ENCODE measurements around the gene AMMECR1.
A peak's percentile ranks its signal among the peaks of the same experiment; 100 is the strongest.

The AMMECR1 gene

GRCh38 chrX:110204986-110205385 is 112.9 kb downstream of the AMMECR1 start:
- no peak for DNase-seq

GRCh38 chrX:110201799-110202198 is 116.1 kb downstream of the AMMECR1 start:
- DNase-seq, result no peak

- no peak for DNase-seq
Measured at GRCh38 chrX:110194977-110195376, 122.9 kb downstream of the AMMECR1 start.

DNA sequence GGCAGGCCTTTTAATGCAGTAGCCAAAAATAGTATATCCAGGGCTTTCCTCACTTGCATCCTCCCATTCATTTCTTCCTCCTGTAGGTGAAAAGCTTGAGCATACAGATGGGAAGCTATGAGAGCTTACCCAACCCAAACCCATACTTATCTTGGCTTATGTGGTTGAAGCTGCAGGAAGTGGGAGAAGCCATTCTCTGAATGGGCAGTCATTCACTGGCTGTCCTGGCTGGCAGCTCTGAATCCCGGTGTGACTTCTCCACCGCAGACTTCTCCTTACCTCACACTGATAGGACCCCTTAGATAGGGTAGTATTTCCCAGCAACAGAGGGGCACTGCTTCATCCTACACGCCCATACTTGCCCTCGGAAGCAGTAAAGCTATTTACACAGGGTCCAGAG is 125.4 kb downstream of the AMMECR1 start:
- DNase-seq, result no peak

- DNase-seq, result no peak
Measured at GRCh38 chrX:110188701-110189558, 129.0 kb downstream of the AMMECR1 start.

- no peak for DNase-seq
Measured at GRCh38 chrX:110183314-110183713, 134.6 kb downstream of the AMMECR1 start.

DNA sequence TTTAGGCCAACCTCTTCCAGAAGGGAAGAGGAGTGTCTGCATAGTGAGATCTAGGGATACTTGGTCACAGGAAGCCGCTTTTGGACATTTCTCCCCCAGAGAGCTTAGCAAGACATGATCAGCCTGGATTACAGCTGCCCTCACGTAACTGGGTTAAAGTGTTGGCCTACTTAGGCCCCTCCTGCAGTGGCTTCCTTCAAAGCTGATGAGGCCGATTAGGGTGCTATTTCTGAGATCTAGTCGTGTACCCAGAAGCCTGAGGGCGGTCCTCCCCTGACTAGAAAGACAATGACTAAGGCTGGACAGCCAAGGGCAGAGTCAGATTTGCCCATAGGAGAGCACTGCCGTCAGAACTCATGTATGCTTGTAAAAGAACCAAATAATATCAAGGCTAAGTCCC is 135.0 kb downstream of the AMMECR1 start:
- DNase-seq, result no peak

- no peak for DNase-seq
Measured at GRCh38 chrX:110182362-110182761, 135.5 kb downstream of the AMMECR1 start.

DNA sequence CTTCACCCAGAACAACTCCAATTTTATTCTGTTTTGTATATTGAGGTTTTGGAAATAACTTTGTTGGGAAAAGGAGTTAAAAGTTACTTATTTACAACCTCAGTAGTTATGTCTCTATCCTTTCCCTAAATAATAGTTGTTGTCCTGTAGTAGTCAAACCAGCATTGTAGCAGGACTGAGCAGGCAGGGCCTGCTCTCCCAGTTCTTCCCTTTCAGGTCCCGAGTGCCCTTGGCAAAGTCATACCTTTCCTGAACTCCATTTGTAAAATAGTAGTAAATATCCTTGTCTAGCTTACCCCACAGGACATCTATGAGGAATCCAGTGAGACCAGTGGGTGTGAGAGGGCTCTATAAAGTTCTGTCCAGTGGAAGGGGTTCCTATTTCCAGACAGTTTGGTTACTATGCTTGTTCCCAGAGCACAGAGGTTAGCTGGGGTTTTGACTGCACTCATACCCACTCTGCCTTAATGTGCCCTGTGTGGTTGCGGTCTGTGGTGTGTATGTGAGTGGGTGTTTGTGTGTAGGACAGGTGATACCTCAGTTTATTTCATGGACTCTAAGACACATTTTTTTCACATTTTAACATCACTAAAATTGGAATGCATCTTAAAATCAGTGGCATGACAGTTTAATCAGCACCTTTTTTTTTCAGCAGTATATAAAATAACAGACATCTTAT is 136.3 kb downstream of the AMMECR1 start:
- DNase-seq, result no peak

DNA sequence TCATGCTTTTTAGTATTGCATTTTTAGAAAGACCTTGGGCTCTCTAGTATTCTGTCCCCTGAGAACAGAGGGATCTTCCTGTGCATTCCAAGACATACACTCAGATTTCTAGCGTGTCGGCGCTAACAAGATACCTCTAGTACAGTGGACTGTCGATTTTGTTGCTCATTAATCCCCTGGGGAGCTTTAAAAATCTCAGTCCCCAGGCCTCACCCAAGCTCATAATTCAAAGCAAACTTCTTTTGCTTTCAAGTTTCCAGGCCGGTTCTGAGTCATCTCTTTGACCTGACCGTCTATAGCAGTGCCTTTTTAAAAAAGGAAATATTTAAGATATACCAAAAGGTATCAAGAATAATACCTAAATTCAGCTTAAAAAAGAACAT is 137.0 kb downstream of the AMMECR1 start:
- DNase-seq, result no peak

DNA sequence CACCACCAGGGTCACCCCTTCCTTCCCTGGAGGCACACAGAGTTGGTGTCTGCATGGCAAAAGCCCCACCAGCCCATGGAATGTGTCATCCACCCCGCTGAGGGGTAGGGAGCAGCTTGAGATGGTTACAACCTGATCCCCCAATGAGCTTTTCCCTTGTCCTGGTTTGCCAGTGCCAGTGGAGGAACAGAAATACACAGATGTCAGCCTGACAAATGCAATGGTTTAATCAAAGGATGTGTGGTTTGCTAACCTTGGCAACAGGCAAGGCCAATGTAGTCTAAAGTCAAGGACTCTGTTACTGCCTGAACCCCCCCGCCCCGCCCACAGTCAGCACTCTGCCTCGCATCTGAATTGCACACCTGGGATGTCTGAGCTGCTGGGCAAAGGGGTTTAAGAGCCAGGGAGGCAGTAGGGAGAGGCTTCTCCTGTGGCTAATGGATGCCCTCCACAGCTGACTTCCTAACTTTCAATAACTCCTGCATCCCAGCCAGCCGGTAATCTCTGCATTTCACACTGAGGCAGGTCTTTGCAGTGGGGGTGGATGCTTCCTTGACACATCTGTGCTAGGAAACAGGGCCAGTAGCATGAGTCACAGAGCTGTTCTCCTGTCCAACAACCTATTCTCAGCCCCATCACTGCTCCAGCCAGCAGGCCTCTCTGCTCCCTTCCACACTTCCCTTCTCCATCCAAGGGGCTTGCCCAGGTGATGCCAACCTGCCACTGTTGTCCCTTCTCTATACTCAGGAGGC is 137.5 kb downstream of the AMMECR1 start:
- no peak for DNase-seq

DNA sequence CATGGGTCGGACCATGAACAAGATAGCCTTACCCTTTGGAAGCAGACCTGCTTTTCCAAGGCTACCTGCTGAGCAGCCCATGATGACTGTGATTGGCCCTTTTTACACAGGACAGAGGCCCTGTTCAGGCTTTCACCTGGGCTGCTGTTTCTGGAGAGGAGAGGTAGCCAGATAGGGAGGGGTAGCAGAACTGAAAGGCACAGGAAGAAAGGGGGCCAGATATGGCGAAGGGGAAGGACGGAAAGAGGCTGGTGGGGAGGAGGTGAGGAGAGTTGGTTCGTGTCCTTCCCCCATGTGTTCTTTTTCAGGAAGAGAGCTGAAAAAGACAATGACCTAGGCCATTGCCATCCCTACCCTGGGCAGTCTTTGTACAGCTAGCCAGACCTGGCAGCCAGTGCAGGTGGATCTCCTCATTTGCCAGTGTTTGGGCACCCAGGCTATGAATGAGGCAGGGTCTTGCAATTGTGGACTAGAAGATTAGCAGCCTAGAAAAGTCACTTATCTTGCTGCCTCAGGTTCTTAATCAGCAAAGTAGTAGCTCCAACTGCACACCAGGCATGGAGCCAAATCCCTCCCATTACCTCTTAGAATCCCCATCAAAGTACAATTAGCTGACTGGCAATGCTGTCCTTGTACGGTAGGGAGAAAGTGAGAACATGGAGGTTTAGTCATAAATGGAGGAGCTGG is 139.6 kb downstream of the AMMECR1 start:
- peak; percentile 40 for DNase-seq

DNA sequence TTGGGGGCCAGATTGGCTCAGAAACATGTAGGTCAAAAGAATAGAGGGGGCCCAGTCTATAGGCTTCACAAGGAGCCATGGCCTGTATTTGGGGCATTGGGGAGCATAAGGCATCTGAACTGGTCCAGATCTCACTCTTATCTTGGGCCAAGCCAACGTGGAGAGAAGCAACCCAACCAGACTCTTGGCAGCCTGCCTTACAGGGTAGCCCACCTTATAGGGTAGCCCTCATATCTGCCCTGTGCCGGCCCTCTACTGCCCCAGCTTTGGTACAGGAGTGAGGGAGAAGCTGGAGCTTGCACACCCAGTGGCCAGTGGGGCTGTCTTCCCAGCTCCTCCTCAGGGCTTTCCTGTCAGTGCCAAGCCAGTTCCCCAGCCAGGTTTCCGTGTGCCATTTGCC is 142.2 kb downstream of the AMMECR1 start:
- no peak for DNase-seq

DNA sequence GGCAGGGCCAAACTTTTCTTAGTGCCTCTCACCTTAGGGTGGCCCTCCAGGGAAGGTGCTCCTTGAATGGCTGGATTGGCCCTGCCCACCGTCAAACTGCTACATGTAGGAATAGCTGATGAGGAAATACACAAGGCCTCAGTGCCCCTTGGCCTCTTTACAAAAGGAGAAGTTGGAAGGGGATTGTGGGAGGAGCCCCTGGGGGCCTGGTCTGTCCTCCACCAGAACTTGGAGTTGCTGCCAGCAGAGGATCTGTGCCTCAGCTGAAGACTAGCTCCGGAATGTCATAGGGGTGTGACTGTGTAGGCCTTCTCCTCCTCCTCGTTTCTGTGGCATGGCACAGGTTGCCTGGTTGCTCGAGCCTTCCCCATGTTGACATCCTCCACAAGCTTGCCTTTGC is 142.7 kb downstream of the AMMECR1 start:
- DNase-seq, result no peak

GRCh38 chrX:110173192-110174175 is 144.4 kb downstream of the AMMECR1 start:
- no peak for DNase-seq

DNA sequence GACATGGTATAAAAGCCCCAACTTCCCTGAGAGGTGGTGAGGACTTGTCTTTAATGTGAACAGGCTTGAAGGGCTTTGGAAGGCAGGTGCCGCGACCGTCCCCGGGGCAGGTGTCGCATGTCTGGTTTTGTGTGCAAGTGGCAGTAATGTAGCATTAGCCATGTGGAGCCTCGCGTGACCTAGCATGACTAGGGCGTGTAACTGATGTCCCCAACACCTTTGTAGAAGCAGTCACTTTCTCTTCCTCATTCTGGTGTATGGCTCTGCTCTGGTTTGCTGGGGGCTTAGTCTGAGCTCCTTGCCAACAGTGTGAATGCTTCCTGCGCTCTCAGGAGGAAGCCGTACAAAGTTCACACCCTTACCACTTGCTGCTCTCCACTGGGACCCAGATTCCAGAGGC is 145.7 kb downstream of the AMMECR1 start:
- DNase-seq, result no peak

DNA sequence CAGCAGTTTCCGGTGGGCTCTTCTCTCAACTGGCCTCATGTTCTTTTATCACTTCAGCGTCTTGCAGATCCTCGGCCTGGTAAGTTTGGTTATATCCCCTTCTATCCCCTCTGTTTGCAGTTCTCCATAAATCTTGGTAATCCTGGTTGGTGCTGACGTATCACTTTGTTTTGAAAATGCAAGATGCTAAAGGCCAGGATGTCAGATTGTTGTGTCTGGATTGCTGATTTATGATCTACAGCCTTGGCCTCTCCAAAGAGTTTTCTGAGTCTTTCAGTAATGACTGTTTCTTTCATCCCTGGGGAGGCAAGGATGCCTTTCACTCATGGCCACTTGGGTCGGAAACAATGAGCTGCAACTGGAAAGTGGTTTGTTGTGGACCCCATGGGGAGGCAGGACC is 146.4 kb downstream of the AMMECR1 start:
- DNase-seq, result no peak

- DNase-seq, result no peak
Measured at GRCh38 chrX:110170029-110170428, 147.9 kb downstream of the AMMECR1 start.

GRCh38 chrX:110168585-110168984 is 149.3 kb downstream of the AMMECR1 start:
- no peak for DNase-seq

DNA sequence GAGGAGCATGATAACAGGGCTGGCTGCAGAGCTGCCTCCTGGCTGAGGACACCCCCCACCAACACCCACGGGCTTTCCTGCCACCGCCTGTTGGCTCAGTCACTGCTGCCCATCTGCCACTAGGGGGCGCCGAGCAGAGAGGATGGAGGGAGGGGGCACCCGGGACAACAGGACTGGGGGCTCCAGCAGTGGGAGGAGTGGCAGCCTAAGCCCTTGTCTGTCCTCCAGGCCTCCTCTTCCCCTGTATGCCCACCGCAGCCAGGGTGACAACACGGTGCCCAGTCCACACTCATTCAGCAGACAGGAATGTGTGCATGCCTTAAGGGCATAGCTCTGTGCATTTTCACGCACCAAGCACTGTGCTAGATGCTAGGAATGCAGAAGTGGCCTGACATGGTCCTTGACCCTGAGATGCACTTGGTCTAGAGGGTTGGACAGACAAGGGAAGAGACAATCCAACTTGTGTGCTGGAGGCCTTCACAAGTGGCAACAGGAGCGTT is 149.9 kb downstream of the AMMECR1 start:
- no peak for DNase-seq

DNA sequence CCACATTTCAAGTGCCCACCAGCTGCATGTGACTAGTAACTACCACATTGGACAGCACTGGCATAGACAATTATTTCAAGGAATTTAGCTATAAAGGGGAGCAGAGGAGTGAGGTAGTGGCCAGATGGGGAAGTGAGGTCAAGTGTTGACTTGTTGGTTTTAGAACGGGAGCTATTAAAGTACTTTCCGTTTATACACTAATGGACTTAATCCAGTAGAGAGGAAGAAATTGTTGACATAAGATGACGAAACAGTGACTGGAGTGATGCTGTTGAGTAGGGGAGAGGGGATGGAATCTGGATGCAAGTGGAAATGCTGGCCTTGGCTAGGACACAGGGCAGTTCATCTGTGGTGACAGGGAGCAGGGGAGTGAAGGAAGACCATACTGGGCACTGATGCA is 154.4 kb downstream of the AMMECR1 start:
- no peak for DNase-seq

DNA sequence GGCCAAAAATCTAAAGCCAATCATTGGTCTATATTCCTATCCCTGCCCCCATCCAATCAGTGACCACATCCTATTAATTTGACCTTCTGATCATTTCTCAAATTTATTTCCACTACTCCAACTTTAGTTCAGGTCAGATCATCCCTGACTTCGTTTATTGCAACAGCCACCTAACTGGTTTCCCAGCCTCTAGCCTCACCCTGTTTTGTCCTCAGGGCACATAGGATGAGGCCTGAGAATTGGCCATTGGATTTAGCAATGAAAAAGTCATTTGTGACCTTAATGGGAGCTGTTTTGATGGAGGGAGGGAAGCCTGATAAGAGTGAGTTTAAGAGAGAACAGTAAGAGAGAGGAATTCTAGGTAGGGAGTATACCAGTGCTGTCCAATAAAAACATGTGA is 155.0 kb downstream of the AMMECR1 start:
- no peak for DNase-seq

All from NCI-H1436 treated with DMSO at 0.1 percent for 48 hours (cell line).